Dermis blood vessel endothelial cell (primary cell): ENCODE results near the gene PRPF39. TPM values are rescaled to one million over a fixed set of nuclear protein-coding genes. Genes with fewer than 3 reads are reported as not detected.
A peak's percentile ranks its signal among the peaks of the same experiment; 100 is the strongest.
"Not testable (repeated sequence)": the region's sequence is repeated elsewhere in the genome, so short reads cannot be mapped to it uniquely, and the experiment has no call there.

Source experiments
- DNase-seq: peaks from one replicate; pipeline ENCODE4 v3.0.0; 2010
- total RNA-seq: library from RNA; depleted of rRNA; stranded (reverse); fragments of >200 nt; gene quantifications from 2 replicates; pipeline ENCODE4 v1.2.3, GENCODE V29; 2014

Gene PRPF39
- total RNA-seq, 1 donor from 2014 or later = 44.4 TPM

DNA sequence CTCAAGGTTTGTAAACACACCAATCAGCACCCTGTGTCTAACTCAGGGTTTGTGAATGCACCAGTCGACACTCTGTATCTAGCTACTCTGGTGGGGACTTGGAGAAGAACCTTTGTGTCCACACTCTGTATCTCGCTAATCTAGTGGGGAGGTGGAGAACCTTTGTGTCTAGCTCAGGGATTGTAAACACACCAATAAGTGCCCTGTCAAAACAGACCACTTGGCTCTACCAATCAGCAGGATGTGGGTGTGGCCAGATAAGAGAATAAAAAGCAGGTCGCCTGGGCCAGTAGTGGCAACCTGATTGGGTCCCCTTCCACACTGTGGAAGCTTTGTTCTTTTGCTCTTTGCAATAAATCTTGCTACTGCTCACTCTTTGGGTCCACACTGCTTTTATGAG is 2.8 kb upstream of the PRPF39 start:
- not testable (repeated sequence) for DNase-seq

DNA sequence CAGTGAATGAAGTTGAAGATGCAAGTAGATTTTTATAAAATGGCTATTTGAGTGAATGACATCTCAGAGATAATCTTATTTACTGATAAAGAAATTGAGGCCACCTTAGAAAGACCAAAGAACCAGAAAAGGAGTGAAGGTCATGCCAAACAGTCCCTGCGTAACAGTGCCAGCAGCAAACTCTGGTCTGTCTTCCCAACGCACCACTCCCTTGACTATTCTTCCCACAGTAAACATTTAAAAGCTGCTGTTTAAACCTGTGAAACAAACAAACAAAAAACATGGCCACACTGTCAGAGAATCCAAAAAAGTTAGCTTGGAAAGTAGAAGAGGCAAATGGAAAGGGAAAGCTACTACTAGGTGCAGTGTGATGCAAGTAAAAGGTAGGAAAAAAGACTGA is 1.5 kb upstream of the PRPF39 start:
- no peak for DNase-seq

DNA sequence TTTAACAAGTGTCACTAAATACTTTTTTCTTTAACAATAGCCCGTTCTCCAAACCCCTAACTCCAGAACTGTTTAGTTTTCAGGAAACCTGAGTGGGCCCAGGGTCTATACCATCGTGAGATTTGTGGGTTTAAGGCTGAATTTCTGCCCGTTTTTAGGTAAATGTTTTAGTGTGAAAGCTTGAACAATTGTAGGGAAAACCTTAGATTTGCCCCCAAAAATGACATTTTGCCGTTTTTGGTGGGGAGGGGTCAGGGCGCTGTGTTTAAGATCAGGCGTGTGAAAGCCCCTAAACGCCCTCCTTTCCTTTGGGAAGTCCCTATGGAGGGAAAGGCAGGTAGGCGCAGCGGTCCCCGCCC is 320 bp upstream of the PRPF39 start:
- no peak for DNase-seq

DNA sequence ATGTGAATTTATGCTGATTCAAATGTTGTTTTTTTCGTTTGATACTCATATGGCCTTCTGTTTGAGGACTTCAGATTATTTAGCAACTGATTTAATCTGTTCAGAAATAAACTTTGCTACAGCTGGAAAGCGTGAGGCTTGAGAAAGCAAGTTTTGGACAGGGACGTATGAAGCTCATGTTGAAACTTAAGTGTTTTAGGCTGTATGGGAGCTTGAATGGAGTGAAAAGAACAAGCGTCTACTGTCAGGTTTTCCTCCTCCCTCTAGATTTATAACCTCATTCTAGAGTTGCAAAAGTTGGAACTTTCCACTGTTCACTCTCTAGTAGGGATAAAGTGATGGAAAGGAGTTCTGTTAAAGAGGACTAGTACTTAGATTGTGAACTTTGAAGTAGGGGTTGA is 1.0 kb downstream of the PRPF39 start:
- peak; percentile 28 for DNase-seq

DNA sequence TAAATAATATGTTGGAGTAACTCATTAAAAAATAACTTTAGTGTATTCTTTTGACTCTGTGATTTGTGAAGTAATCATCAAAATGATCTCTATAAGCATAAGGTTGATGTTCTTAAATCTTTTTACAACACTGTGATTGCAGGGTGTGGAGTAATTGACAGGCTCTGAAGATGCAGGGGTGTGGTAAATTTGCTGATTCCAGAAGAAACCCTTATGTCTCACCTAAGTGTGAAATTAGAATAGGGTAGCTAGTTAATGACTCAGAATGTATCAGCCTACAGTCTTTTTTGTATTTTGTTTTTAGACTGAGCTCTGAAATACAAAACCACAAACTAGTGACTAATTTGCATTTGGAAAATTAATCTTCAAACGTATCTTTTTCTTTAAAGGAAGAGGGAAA is 5.9 kb downstream of the PRPF39 start:
- DNase-seq = no peak

DNA sequence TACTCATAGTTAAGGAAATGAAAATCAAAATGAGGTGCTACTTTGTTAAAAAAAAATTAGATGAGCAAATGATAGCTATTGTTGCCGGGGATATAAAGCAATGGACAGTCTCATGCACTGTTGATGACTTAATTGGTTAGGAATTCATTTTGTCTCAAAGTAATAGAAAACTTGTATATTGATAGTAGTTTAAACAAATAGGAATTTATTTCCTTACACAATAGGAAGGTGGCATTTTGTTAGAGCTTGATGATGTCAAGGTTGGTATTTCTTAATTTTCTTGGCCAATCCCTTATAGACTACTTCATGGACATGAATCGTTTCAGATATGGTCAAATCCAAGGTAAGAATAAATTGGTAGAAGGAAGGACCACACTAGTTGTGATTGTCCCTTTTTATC is 7.8 kb downstream of the PRPF39 start:
- peak; percentile 29 for DNase-seq

DNA sequence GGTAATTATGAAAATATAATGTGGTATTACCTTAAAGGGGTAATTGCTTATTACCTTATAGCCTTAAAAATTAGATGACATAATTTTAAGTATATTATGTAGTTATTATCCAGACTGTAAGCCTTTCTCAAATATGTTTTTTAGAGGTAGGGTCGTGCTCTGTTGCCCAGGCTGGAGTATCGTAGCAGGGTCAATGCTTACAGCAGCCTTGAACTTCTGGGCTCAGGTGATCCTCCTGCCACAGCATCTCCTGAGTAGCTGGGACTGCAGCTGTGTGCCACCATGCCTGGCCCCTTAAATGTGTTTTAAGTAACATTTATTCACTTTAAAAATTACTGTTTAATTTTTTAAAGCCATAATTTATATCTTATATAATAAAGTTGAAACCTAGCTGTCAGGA is 10.4 kb downstream of the PRPF39 start:
- no peak for DNase-seq

DNA sequence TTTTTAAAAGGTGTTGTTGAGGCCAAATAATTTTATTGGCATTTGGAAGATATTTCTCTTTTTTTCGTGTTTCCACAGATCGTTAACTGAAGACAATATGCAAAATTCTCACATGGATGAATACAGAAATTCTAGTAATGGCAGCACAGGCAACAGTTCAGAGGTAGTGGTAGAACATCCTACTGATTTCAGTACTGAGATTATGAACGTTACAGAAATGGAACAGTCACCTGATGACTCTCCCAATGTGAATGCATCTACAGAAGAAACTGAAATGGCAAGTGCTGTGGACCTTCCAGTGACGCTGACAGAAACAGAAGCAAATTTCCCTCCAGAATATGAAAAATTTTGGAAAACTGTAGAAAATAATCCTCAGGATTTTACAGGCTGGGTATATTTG is 11.2 kb downstream of the PRPF39 start:
- no peak for DNase-seq

DNA sequence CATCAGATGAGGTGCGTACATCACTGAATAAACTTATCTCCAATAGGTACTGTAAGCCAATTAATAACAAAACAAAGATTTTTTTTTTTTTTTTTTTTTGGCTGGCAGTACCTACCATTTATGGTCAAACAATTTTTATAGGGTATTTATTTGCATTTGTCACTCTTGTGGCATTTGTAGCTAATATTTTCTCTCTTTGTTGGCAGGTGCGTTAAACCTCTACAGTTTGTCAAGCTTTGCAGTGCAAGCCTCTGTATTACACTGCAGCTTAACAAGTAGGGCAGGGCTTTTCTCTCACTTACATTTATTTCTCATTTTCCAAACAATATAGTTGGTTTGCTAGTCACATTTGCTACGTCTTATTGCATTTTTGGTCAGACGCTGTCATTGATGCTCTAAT is 12.3 kb downstream of the PRPF39 start:
- no peak for DNase-seq

DNA sequence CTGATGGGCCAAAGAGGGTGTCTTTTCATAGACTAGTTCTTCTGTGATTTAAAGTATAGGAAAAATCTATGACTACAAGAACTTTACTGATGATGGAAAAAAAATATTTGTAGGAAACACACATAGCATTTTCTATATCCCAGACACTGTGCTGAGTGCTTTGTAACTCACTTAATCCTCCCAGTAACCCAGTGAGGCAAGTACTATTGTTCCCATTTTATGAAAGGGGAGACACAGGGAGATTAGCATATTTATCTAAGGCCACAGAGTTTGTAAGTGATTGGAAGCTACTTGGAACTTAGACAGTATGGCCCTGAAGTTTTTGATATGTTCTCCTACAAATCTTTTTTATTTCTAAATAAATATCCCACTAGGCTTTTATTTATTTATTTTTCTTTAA is 19.9 kb downstream of the PRPF39 start:
- DNase-seq = no peak

DNA sequence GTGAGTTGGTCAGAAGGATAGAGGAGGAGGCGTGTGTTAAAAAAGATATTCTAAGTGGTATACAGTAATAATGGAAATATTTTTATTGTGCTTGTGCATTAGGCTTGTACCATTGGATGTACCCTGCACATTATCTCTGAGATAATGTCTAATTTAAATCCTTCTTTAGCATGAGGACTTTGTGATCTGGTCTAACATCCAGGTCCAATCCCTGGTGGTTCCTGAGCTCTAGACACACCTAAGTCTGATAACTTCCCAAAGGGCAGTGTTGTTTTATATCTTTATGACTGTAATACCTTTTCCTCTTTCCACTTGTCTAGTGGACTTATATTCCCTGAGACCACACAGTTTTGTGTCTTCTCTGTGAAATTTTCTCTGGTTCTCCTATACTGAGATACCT is 20.6 kb downstream of the PRPF39 start:
- no peak for DNase-seq

DNA sequence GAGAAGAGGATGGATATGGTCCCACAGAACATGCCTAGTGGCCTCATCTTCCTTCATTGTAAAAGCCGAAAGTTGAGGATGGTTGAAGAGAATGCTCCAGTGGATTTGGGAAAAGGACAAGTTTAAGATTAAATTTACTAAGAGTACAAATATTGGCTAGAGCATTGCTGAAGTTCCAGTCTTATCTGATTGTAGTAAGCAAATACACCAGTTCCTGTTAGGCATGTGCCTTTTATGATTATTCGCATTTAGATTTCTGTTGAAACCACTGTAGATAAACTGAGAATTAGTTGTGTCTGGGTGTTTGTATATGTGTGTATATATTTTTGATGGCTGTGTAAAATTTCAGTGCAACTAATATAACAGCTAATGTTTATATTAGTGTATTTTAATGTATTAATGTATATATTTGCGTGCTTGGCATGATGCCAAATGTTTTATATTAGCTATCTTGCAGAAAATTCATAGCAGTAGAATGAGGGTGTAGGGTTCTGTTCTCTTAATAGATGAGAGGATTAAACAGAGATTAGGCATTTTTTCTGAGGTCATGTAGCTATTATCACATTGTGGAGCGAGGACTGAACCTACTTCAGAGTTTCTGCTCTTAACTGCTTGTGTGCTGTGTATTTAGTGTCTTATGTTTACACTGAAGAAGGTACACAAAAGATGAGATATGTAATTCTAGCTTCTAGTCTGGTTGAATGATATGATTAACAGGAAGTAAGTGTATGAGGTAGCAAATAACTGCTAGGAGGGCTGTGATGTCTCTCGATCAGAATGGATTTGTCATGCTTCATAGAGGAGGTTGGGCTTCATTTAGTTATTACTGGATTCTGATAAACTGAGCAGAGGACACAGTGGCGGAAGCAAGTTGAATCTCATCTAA is 29.2 kb downstream of the PRPF39 start:
- peak; percentile 34 for DNase-seq

DNA sequence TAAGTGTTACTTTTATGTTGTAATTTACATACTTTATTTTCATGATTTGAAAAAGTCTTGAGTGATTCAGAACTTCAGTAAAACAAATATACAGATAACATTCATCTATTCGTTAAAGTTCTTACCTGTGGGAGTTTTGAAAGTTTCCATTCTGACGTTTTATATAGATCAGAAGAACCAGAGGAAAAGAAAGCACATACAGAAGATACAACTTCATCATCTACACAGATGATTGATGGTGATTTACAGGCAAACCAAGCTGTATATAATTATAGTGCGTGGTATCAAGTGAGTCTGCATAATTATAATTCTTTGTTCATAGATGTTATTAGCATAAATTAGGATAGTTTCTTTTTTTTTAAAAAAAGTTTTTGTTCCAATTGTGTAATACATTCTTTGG is 30.4 kb downstream of the PRPF39 start:
- no peak for DNase-seq

DNA sequence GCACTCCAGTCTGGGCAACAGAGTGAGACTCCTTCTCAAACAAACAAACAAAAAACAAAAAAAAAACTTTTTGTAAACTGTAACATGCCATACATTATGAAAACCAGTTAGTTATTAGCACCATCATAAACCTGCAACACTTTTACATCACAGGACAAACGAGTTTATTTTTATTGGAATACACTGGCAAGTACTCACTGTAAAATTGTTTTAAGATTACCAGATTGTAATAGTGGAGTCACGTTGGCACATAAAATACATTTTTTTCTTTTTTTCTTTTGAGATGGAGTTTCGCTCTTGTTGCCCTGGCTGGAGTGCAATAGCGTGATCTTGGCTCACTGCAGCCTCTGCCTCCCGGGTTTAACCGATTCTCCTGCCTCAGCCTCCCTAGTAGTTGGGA is 34.7 kb downstream of the PRPF39 start:
- no peak for DNase-seq

DNA sequence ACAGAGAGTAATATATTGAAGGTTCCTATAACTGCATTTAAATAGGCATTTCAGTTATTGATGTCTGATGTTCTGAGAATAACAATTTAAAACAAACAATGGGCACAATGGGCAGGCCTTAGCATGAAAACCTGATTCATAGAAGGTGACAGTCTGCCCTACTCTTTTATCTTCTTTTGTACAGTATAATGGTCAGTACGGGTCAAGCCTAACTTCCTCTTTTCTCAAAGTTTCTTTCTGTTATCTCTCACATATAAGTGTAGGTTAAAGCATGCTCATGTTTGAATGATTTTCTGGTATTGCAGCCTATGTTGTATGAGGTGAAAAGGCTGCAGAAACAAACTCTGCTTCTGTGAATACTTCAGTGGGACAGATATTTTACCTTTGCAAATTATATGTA is 36.2 kb downstream of the PRPF39 start:
- DNase-seq = no peak

DNA sequence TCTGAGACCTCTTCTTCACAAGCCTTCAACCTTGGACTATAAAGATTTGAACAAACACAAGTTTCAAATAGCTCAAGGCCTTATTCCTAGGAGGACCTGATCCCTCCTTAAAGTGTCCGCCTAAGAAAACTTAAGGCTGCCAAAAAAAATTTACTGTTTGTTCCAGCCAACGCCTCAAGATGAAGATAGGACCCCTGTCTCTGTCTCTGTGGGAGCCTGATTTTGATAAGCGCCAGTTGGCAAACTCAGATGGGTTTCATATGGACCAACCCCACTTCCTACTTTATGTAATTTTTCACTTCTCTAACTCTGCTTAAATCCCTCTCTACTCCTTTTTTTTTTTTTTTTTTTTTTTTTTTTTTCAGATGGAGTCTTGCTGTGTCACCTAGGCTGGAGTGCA is 39.4 kb downstream of the PRPF39 start:
- no peak for DNase-seq

DNA sequence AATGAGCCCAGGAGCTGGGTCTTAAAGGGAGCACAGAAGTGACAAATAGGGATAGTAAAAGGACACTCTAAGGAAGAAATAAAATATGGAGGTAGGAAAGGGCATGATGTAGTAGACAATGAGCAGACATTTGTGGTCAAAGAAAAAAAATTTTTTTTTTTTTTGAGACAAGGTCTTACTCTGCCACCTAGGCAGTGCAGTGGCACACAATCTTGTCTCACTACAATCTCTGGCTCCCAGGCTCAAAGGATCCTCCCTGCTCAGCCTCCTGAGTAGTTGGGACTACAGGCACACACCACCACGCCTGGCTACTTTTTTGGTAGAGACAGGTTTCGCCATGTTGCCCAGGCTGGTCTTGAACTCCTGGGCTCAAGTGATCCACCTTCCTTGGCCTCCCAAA is 41.8 kb downstream of the PRPF39 start:
- DNase-seq = no peak

DNA sequence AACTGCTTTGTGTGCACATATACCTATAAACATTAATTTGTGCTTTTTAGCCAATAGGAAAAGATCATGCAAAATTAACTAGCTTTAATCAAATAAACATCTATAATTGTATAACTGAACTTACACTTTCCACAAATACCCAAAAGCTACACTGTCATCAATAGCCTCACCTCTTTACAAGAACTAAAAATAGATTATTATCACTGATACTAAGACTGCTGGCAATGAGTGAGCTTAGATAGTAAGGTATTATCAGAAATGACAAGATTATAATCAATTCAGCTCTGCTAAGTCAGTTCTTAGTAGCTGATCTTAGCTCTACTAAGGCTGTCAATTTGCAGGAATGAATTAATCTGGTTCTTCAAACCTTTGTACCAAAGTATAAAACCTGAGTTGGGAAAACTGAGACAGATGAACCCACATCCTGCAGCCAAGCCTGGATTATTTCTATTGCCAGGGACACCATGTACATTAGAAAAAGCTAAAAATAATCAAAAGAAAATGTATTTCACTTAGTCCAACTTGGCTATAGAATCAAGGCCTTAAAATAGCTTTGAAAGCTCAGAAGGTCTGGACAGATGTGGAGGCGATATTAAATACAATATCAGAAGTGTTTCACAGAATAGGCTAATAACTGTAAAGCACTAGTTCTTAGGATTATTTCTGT is 45.2 kb downstream of the PRPF39 start:
- no peak for DNase-seq

DNA sequence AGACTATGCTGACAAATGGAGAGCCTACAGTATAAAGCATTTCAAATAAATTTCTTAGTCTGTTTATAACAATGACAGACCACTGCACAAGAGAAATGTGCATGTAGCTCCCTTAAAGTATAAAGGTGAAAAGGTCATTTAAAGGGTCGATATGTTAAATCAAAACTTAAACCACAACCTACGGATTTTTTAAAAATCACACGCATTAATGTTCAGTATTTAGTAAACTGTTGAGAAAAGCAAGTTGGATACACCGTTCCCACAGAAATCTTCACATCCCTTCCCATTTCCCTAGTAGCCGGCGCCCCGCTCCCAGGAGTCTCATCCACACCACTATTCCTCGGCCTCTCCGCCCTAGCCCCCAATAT is 49.8 kb downstream of the PRPF39 start:
- peak; percentile 18 for DNase-seq

DNA sequence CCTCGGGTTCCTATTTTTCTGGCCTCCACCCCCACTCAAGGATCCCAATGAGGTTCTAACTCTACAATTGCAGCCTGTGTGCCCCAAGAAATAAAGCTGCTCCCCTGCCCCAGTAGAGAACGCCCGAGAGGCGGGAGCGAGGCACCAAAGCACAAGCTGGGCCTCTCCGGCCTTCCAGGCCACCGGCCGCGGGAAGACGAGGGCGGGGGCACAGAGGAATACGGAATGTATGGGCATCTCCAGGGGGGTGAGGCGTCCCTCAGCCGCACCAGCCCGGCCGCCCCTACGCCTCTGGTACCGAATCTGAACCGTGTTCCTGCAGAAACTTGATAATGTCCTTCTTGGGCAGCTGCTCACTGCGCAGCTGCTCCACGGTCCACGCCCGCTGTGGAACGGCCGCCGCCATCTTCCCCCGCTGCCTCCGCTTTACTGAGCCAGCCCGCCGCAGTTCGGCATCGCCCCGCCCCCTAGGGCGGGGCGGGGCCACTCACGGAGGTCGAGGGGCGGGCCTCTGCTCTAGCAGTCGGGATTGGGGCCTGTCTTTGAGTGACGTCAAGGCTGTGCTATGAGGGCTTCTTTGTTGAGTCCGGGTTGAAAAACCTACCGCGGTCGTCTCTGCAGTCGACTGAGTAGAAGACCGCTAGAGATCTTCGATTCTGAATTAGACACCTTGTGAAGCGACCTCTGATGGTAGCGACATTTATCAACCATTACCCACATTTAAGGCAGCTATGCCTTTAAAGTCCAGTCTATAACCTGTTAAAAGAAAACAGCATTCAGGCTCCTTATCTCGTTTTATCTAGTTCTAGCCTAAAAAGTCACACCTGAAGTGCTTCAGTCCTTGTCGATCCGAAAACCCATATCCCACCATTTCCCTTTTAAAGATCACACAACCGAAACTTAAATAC is 50.4 kb downstream of the PRPF39 start, which contains the start of gene FKBP3:
FKBP3 (minus strand) TSS at position 431 of the 908 bp plus-strand sequence; CDS start at position 406, 25 bp downstream.
- DNase-seq = peak; percentile 99

DNA sequence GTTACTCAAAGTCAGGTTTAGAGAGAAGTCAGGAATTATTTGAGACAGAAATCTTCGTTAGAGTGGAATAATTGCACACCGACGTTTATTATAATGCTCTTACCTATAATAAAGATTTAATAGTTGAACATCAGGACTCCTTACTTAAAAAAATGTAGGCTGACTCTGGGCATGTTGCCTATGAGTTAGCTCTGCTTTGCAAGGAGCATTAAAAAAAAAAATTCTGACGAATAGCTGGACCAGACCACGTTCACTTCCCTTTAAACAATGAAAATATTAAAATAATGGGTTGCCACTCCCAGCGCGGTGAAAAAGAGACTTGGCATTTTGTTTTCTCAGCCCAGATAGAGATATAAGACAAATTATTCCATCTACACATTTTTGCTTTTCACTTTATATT is 51.2 kb downstream of the PRPF39 start:
- peak; percentile 51 for DNase-seq

DNA sequence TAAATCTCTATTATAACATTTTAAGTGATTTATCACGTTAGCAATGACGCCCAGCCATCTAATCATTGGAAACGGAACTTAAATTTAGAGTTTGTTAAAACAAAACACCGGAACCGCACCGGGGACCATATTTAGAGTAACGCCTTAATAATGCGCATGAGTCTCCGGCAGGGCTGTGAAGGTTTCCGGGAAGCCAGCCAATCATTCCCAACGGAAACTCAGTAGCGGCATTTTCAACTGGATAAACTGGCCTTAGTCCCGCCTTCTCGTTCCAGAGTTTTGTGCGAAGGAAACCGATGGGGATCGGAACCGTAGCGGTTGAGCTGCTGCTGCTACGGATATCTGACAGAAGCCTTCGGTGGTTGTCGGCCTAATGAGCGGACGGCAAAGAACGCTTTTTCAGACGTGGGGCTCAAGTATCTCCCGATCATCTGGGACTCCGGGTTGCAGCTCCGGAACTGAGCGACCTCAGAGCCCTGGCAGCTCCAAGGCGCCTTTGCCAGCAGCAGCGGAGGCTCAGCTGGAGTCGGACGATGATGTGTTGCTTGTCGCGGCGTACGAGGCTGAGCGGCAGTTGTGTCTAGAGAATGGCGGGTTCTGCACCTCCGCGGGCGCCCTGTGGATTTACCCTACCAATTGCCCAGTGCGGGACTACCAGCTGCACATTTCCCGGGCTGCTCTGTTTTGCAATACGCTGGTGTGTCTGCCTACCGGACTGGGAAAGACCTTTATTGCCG is 51.9 kb downstream of the PRPF39 start, which contains the start of gene FANCM:
FANCM (plus strand) TSS at position 272 of the 737 bp plus-strand sequence; CDS start at position 374, 102 bp downstream.
- DNase-seq = peak; percentile 99
